ENCODE measurements around the gene OR1M1.

Gene OR1M1

GRCh38 chr19:9075064-9075949 is 11.6 kb upstream of the OR1M1 start:
- no peak for DNase-seq (ENCODE audit: low read depth in 2 of 2)

DNA sequence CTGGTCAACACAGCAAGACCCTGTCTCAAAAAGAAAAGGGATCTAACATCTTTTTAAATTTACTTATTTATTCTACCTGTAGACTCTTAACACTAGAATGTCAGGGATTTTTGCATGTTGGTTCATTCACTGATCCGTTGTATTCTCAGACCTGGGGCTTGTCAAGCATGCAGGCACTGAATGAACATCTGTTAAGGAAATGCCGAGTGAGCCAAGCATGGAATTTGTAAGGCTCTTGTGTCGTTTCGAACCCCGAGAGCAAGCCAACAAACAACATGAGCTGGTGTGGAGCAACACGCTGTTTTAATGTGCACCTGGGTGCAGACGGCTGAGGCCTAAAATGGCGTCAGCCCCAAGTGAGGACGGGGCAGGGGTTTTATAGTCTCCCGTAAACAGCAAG is 10.0 kb upstream of the OR1M1 start:
- no peak for DNase-seq (ENCODE audit: low read depth in 2 of 2)

DNA sequence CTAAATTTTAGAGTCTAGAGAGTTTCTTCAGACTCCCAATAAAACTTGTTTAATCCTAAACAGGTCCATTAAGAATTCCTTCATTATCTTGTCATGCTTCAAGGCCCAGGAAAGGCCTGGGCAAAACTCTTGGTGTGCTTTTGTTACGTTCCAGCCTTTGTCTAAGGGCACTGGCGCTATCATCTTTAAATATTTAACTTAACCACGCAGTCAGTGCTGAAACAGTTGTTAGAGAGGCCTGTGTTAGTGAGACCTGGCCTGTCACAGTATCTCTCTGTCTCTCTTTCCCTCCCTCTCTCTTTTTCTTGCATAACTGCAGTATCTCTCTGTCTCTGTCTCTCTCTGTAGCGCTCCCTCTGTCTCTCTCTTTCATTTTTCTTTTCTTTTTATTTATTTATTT is 8.2 kb upstream of the OR1M1 start:
- DNase-seq (ENCODE audit: low read depth in 2 of 2): no peak

DNA sequence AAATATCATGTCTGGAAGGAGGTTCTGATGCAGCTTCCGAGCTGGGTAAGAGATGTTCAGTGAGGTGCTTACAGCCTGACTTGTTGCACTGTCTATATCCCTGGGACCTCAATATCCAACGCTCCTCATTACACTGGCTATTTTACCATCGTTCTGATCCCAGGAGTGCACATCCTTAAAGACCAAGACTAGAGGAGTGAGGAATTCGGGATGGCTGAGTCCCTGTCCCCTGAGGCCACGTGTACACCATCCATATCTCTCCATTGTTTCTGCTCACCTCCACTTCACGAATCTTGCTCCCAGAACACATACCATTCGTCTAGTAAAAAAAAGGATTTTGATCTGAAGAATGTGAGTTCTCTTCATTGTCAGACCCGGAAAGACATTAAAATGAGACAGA is 20.5 kb downstream of the OR1M1 start, which contains the start of gene OR7G2:
OR7G2 (minus strand) TSS at position 101 of the 400 bp plus-strand sequence. CDS start 4,232 bp downstream, outside the sequence.
- DNase-seq (ENCODE audit: low read depth in 2 of 2): no peak

GRCh38 chr19:9109959-9110358 is 23.1 kb downstream of the OR1M1 start:
- DNase-seq (ENCODE audit: low read depth in 2 of 2): no peak

GRCh38 chr19:9115307-9115813 is 28.5 kb downstream of the OR1M1 start, which contains the start of gene OR7G1:
Gene OR7G1, minus strand, starts transcription at chr19:9115763. Its CDS starts 0 bp downstream, at chr19:9115763.
- DNase-seq (ENCODE audit: low read depth in 2 of 2): no peak

DNA sequence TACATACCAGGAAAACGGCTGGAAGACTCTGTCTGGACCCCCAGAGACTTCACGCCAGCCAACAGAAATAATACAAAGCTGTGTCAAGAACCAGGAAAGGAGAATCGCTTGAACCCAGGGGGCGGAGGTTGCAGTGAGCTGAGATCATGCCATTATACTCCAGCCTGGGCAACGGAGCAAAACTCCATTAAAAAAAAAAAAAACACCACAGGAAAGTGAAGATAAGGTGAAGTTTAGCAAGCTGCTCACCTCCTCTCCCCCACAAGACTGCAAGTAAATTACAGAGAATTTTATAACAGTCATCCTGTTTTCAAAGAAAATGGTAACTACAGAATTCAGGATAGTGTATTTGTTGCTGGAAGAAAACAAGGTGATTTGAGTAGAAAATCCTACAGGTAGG is 29.7 kb downstream of the OR1M1 start:
- DNase-seq (ENCODE audit: low read depth in 2 of 2): no peak

- no peak for DNase-seq (ENCODE audit: low read depth in 2 of 2)
Observed at GRCh38 chr19:9126900-9127405, 40.1 kb downstream of the OR1M1 start, which contains the start of gene OR7G3. Gene OR7G3, minus strand, starts transcription at chr19:9126950. Its CDS starts 0 bp downstream, at chr19:9126950.

DNA sequence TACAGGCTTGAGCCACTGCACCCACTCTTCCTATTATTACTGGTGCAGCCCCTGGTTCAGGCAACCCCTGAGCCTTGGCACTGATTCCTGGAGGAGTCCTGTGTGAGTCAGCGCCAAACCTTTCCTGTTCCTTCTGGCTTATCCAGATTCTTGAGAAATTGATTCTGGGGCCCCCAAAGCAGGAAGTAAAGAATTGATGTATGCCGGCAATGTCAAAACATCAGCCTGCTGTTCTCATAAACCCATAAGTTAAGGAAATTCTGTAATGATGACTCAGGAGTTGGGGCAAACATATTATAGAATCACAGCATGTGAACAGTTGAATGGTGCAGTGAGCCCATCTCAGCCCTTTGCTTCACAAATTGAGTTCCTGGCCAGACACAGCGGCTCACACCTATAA is 41.3 kb downstream of the OR1M1 start:
- no peak for DNase-seq (ENCODE audit: low read depth in 2 of 2)

DNA sequence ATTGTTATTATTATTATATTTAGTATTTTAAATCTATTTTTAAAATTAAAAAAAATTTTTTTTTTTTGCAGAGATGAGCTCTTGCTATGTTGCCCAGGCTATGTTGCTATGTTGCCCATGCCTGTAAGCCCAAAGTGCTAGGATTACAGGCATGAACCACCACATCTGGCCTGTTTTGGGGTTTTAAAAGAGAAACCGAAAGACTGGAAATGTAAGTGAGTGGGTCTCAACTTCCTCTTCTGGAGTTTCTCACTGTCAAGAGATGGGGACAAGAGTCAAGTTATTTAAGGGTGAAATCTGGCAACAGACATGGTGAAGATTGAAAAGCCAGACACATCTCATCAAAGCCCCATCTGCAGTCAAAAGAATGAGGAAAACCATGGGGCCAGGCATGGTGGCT is 44.1 kb downstream of the OR1M1 start:
- DNase-seq (ENCODE audit: low read depth in 2 of 2): no peak

GRCh38 chr19:9132422-9132821 is 45.6 kb downstream of the OR1M1 start:
- no peak for DNase-seq (ENCODE audit: low read depth in 2 of 2)

- DNase-seq (ENCODE audit: low read depth in 2 of 2): no peak
Observed at GRCh38 chr19:9139609-9140158, 52.8 kb downstream of the OR1M1 start.

DNA sequence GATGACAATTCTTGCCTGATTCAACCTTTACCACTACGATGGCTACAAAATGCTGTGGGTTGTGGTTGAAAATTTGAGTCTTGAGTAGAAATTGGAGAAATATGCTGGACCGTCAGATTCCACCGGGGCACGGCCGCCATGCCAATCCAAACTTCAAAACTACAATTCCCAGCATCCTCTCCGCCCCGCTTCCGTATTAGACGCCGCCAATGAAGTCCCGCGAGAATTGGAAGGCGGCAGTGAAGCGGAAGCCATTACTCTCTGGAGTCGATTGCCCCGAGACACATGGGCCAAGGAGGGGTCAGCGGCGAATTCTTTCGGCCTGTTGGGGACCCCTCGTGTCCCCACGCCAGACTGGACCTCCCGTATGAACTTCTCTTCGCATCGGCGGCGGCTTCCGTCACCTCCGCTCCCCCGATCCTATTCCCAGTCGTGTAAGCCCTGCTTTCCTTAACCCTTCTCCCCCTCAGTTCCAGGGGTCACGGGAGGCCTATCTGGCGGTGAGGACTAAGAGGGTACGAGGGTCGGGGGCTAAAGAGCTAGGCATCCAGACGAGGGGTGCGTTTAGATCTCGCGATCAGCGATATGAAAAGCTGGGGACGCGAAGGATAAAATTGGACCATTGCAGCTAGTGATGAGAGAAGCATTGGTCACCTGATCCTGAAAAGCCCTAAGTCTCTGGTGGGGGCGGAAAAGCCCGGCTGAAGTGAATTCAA is 53.5 kb downstream of the OR1M1 start, which contains the start of gene ZNF317:
ZNF317 (plus strand) TSS at position 239 of the 716 bp plus-strand sequence. CDS start 15,620 bp downstream, outside the sequence.
- DNase-seq (ENCODE audit: low read depth in 2 of 2): peak; percentile 77 to 83

- DNase-seq (ENCODE audit: low read depth in 2 of 2): no peak
Observed at GRCh38 chr19:9144920-9145319, 58.1 kb downstream of the OR1M1 start.

Measured in stimulated activated CD4-positive, alpha-beta T cell treated with anti-CD3 and anti-CD28 coated beads, Interleukin-1b, Interleukin-23, amount 100 ng/mL, for 4 hours (primary cell).